Endothelial cell (in vitro differentiated cells): ENCODE results near the gene PMPCB. TPM values are rescaled to one million over a fixed set of nuclear protein-coding genes. Genes with fewer than 3 reads are reported as not detected.

Experiments used
- DNase-seq: peaks from one replicate; pipeline ENCODE4 v3.0.0; 2021; ENCODE audit warnings: low spot score
- H3K27ac Mint-ChIP-seq: one replicate; pipeline ENCODE4 v1.8.0; 2021; ENCODE audit warnings: mixed read lengths, inconsistent platforms; ENCODE audit not compliant: unreplicated experiment
- H3K27me3 Mint-ChIP-seq: one replicate; pipeline ENCODE4 v1.8.0; 2021; ENCODE audit warnings: mild to moderate bottlenecking, moderate library complexity, mixed read lengths, inconsistent platforms; ENCODE audit not compliant: unreplicated experiment
- H3K36me3 Mint-ChIP-seq: one replicate; pipeline ENCODE4 v1.8.0; 2021; ENCODE audit warnings: mild to moderate bottlenecking, low read depth, mixed read lengths, inconsistent platforms; ENCODE audit not compliant: unreplicated experiment
- H3K4me1 Mint-ChIP-seq: one replicate; pipeline ENCODE4 v1.8.0; 2021; ENCODE audit warnings: mild to moderate bottlenecking, mixed read lengths, inconsistent platforms; ENCODE audit not compliant: unreplicated experiment
- H3K4me3 Mint-ChIP-seq: one replicate; pipeline ENCODE4 v1.8.0; 2021; ENCODE audit warnings: mild to moderate bottlenecking, mixed read lengths, inconsistent platforms; ENCODE audit not compliant: unreplicated experiment
- H3K9me3 Mint-ChIP-seq: one replicate; pipeline ENCODE4 v1.8.0; 2021; ENCODE audit warnings: mixed read lengths, inconsistent platforms; ENCODE audit not compliant: unreplicated experiment
- total RNA-seq: library from RNA; stranded (reverse); fragmentation: NEBNext Ultra II Directional; extraction: Animal tissue kit (Norgen Biotek cat#: 25700); gene quantifications from one replicate; pipeline ENCODE4 v1.2.1, GENCODE V29; 2021; ENCODE audit not compliant: unreplicated experiment
- TF ChIP-seq, protein P1 (sequence below): fragments of 200-600 bp; sonication (generic); IDR thresholded peaks from one replicate; pipeline ENCODE4 v1.5.0; 2021; ENCODE audit warnings: antibody characterized with exemption; ENCODE audit not compliant: unreplicated experiment

PMPCB gene
- total RNA-seq, 1 donor from 2014 or later, result 101 TPM

DNA sequence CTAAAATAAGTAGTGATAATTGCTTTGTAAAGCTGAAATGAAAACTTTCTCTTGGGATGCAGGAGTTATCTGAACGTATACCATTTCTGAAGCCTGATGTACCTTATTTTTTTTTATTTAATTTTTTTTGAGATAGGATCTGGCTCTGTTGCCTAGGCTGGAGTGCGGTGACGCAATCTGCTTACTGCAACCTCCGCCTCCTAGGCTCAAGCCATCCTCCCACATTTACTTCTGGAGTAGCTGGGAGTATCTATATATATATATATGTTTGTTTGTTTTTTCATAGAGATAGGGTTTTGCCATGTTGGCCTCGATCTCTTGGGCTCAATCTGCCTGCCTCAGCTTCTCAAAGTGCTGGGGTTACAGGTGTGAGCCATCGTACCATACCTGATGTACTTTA is 2.4 kb downstream of the PMPCB start:
- Mint-ChIP-seq H3K4me1 (peaks cover 24% of the 10 kb centered on the region), H3K36me3 (peaks cover 13% of the 10 kb centered on the region), H3K27ac (no peak overlapping the region), H3K9me3 (no peaks in the 10 kb centered on the region), H3K4me3 (peak overlapping the region; percentile 45), H3K27me3 (no peaks in the 10 kb centered on the region)
- no peak for DNase-seq
- TF ChIP-seq, protein P1, sequence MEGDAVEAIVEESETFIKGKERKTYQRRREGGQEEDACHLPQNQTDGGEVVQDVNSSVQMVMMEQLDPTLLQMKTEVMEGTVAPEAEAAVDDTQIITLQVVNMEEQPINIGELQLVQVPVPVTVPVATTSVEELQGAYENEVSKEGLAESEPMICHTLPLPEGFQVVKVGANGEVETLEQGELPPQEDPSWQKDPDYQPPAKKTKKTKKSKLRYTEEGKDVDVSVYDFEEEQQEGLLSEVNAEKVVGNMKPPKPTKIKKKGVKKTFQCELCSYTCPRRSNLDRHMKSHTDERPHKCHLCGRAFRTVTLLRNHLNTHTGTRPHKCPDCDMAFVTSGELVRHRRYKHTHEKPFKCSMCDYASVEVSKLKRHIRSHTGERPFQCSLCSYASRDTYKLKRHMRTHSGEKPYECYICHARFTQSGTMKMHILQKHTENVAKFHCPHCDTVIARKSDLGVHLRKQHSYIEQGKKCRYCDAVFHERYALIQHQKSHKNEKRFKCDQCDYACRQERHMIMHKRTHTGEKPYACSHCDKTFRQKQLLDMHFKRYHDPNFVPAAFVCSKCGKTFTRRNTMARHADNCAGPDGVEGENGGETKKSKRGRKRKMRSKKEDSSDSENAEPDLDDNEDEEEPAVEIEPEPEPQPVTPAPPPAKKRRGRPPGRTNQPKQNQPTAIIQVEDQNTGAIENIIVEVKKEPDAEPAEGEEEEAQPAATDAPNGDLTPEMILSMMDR, result no peak

DNA sequence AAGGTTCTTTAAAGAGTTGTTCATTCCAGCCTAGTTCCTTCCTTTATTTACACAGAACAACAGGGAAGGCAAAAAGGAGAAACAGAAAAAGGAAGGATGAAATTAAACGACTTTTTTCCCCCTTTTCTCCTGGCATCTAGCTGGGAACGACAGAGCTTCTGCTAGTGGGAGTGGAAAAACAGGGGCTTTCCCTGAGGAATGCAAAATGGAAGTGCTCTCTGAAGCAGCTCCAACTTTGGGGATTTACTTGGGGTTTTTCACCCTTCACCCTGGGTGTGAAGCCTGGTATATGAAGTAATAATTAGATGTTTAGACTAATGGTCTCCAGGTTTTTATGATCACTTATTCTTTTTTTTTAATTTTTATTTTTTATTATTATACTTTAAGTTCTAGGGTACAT is 4.2 kb downstream of the PMPCB start:
- Mint-ChIP-seq H3K9me3 (no peaks in the 10 kb centered on the region), H3K36me3 (peaks cover 24% of the 10 kb centered on the region)
- TF ChIP-seq, protein P1, result no peak

DNA sequence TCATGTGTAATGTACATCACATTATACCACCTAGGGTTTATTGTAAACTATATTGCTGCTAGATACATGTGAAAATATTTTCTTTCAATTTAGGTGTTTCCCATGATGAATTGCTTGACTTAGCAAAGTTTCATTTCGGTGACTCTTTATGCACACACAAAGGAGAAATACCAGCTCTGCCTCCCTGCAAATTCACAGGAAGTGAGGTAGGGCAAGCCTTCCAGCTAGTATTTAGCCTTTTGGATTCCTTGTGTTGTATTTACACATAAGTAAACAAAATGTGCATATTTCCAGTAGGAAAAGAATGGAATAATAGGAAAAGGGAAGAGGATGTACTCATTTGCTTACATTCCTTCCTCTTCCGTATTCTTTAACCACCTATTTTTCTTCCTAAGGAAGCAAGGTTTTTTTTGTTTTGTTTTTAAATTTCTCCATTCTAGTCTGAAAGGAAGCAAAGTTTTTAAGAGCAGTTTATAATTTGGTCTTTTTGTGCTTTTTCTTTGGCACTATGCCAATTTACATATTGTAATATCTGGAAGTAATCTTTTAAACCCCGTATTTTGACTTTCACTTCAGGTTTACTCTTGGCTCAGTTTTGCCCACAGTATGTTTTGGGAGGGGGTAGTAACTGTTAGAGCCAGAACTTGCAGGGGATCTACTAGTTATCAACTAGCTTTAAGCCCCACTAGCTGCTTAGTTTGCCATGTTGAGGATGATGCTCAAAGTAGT is 10.4 kb downstream of the PMPCB start:
- peaks cover 39% of the 10 kb centered on the region for H3K4me1 Mint-ChIP-seq
- H3K27me3 Mint-ChIP-seq, result no peaks in the 10 kb centered on the region
- DNase-seq, result no peak
- peak overlapping the region; percentile 88 for H3K27ac Mint-ChIP-seq
- no peaks in the 10 kb centered on the region for H3K9me3 Mint-ChIP-seq
- peak overlapping the region; percentile 44 for H3K4me3 Mint-ChIP-seq
- TF ChIP-seq, protein P1, result no peak
- peaks cover 39% of the 10 kb centered on the region for H3K36me3 Mint-ChIP-seq

More for the DNA sequence above, 4.2 kb downstream of the PMPCB start:
- Mint-ChIP-seq H3K4me3 (no peak overlapping the region), H3K4me1 (peaks cover 24% of the 10 kb centered on the region), H3K27ac (peak overlapping the region; percentile 37), H3K27me3 (no peaks in the 10 kb centered on the region)
- DNase-seq, result no peak

DNA sequence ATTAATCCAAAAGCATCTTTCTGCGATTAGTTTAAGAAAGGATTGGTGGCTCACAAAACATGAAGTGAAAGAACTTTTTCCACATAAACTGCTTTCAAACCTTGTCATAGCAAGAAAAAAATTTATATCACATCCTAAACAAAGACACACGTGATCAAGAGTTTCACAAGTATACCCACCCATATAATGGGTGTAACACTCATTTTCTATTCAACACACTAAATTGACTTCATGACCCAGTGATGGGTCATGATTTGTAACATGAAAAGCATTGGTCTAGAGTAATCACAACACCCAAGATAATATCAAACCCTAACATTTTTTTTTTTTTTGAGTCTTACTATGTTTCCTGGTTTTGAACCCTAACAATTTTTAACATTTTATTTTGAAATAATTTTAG is 17.6 kb downstream of the PMPCB start:
- Mint-ChIP-seq H3K9me3 (no peaks in the 10 kb centered on the region), H3K4me3 (no peak overlapping the region), H3K36me3 (peaks cover 43% of the 10 kb centered on the region), H3K27me3 (peaks cover 2% of the 10 kb centered on the region), H3K4me1 (peaks cover 25% of the 10 kb centered on the region), H3K27ac (peak overlapping the region; percentile 94)
- TF ChIP-seq, protein P1, result no peak
- DNase-seq, result no peak

DNA sequence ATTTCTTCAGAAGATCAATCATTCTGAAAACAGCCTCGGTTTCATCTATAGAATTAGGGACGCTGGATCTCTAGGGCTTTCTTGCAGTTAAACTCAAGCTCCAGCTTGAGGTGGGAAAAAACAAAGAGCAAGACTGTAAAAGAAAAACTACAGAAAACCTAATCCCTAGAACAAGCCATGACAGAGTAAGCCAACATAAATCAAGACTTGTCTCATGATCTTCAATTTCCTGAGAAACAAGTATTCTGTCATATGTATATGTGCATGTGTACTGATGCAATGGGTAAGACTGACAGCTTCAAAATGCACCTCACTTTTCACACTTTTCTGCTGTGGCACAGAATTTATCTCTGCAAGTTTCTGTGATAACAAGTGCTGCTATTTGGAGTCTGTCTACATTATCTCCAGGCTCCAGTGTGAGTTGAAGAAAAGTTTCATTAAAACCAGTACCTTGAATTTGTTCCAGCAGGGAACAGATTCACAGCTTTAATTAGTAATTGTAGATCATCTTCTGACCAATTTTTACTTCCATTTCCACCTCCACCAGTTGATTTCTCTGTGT is 19.2 kb downstream of the PMPCB start:
- Mint-ChIP-seq H3K27me3 (peaks cover 2% of the 10 kb centered on the region), H3K36me3 (peaks cover 37% of the 10 kb centered on the region), H3K9me3 (no peaks in the 10 kb centered on the region), H3K4me1 (peaks cover 25% of the 10 kb centered on the region), H3K27ac (no peak overlapping the region), H3K4me3 (no peak overlapping the region)
- no peak for DNase-seq
- TF ChIP-seq, protein P1, result no peak
